ENCODE results near the gene BCL11A. TPM values are rescaled to one million over a fixed set of nuclear protein-coding genes. Genes with fewer than 3 reads are reported as not detected.

The BCL11A gene
- polyA plus RNA-seq, 5 donors = 19.4 to 29.9 (median 29.3) TPM

- no peak for DNase-seq
Observed at GRCh38 chr2:60486551-60486950, 66.9 kb downstream of the BCL11A start.

GRCh38 chr2:60486067-60486466 is 67.4 kb downstream of the BCL11A start:
- no peak for DNase-seq

DNA sequence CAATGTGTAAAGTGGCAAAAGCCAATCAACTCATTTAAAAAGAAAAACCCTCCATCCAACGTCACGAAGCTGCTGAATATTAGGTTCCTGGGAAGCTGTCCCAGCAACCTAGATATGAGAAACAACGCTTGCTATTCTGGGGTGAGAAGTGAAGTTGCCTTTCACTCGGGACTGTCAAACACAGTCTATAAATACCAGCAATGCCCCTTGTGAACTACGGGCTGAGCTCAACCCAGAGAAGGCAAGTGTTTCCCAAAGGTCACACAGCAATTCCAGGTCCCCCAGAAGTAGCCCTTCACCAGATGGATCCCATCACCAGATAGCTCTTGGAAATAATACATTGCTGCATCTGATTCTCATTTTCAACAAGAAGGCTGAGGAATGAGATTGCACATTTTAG is 67.9 kb downstream of the BCL11A start:
- no peak for DNase-seq

DNA sequence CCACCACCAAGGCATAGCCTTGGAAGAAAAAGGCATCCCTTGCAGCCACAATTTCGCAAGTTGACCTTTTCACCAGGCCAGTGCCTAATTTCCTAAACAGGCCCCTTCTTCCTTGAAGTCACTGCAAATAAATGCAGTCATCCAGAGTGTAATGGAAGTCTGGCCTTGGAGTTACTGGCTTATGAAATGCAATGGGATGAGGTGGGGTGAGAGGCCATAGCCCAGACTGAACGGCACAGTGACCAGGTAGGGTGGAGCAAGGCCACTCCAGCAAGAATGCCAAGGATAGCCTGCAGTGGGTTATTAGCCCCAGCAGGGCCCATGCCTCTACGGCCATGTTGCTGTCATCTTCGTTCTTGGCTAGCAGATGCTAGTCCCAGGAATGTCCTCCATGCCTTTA is 68.4 kb downstream of the BCL11A start:
- DNase-seq = no peak

- DNase-seq = no peak
Observed at GRCh38 chr2:60484133-60484645, 69.3 kb downstream of the BCL11A start.

- no peak for DNase-seq
Observed at GRCh38 chr2:60483401-60483800, 70.1 kb downstream of the BCL11A start.

DNA sequence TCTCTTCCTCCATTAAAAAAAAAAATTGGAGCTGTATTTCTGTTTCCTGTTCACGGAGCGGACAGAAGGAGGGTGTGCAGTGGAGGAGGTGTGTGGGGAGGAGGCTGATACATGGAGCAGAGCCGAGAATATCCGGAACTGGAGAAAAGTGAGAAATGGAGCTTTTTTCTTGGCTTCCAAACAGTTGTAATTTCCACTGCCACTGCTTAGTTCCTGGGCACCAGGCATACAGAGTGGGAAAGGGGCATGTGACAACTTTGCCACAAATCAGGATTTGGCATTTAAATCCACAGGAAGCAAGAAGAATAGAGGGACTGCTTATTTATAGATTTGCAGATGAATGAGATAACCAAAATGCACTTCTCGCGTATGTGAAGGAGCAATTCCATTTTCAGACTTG is 71.2 kb downstream of the BCL11A start:
- no peak for DNase-seq

- DNase-seq = no peak
Observed at GRCh38 chr2:60481257-60481656, 72.2 kb downstream of the BCL11A start.

- no peak for DNase-seq
Observed at GRCh38 chr2:60480089-60480773, 73.2 kb downstream of the BCL11A start.

- DNase-seq = no peak
Observed at GRCh38 chr2:60479226-60480088, 74.0 kb downstream of the BCL11A start.

- DNase-seq = no peak
Observed at GRCh38 chr2:60478660-60479059, 74.8 kb downstream of the BCL11A start.

DNA sequence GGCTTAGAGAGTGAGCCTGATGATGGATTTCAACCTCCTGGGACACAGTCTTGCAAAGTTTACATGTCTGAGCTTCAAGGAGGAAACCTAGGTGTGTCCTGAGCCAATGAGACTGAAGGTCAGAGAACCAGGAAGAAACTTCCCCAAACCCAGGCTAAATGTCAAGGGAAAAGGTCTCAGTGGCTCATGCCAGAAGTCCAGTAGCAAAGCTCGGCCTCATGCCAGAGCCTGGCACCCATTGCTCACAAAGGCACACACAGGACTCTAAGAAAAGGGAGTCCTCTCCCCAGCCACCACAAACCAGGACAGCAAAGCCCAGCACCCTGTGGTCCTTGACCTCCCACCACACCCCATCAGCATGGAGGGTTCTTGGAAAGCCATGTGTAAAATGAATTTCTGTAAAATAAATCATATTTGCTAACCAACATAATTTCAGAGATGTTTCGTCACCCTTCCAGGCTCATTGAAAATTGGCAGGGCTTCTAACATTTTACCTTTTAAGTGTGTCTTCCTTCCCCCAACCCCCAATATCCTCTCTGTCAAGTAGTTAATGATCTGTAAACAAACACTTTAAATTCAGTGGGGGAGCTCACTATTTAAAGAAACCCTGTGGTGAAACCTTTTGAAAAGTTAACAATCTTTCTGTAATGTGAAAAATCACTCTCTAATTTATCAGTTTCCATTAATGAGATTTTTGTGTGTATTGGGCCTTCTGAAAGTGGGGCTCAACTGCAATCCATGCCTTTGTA is 77.1 kb downstream of the BCL11A start:
- DNase-seq = no peak

DNA sequence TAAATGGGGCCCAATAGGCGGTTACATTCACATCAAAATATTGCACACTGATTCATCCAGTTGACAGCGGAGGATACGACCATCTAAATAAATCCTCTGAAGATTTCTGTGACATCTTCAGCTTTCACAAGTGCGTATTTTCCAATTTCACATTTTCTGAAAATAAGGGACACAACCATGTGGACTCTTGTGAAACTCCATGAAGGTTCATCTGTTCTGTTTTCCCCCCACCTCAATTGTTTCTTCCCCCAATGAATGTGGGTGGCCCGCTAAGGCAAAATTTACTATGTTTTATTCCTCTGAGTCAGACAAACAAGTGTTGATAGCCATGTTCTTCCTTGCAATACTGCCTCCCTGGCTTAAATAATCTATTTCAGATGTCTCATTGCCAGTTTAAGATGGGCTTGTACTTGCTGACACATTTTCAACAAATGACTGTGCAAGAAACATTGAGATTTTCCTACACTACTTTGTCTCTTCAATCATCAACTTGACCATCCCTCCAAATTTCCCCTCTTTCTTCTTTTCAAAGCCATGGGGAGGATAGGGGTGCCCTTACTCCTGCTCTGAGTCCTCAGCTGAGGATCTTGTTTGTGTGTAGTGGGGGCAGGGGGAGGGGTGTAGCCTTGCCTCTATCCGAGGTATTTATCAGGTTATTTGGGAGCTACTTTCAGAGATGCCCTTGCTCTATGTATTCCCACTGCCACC is 78.2 kb downstream of the BCL11A start:
- no peak for DNase-seq

DNA sequence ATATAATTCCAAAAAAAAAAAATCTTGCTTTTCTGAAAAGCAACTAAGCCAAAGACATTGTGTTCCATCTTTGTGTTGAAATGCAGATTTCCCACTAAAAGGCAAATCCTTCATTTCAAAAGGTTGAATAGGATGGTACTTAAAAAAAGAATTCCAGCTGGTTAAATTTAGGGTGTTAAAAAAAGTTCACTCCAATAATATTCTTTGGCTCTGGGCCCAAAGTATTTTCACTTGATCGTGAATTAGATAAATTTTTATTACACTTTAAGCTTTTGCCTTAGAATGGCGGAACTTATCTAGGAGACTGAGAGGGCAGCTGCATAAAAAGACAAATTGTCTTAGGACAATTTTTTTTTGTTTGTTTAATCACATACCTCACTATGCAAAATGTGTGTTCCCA is 79.2 kb downstream of the BCL11A start:
- no peak for DNase-seq

- DNase-seq = no peak
Observed at GRCh38 chr2:60473546-60473945, 79.9 kb downstream of the BCL11A start.

DNA sequence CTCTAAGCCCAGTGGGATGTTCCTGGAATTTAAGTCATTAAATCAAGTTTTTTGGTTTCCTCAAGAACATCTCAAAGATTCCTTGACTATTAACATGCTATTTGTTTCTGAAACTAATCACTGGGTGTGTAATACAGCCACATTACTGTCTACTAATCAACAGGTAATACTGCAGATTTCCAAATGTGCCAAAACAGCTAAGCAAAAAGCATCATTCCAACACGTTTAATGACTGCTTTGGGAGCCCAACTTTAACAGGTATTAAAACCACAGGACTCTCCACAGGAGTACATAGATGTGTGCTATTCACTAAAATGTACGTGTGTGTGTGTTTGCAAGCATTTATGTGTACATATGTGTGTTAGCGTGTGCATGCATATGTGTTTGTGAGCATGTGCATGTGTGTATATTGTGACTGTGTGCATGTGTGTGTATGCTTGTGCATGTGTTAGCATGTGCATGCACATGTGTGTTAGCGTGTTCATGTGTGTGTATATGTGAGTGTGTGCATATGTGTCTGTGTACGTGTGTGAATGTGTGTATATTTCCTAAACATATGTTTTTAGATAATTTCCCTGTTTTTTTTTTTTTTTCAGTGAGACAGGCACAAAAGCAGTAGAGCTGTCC is 80.7 kb downstream of the BCL11A start:
- no peak for DNase-seq

- DNase-seq = no peak
Observed at GRCh38 chr2:60472041-60472440, 81.4 kb downstream of the BCL11A start.

- DNase-seq = no peak
Observed at GRCh38 chr2:60470340-60470739, 83.1 kb downstream of the BCL11A start.

DNA sequence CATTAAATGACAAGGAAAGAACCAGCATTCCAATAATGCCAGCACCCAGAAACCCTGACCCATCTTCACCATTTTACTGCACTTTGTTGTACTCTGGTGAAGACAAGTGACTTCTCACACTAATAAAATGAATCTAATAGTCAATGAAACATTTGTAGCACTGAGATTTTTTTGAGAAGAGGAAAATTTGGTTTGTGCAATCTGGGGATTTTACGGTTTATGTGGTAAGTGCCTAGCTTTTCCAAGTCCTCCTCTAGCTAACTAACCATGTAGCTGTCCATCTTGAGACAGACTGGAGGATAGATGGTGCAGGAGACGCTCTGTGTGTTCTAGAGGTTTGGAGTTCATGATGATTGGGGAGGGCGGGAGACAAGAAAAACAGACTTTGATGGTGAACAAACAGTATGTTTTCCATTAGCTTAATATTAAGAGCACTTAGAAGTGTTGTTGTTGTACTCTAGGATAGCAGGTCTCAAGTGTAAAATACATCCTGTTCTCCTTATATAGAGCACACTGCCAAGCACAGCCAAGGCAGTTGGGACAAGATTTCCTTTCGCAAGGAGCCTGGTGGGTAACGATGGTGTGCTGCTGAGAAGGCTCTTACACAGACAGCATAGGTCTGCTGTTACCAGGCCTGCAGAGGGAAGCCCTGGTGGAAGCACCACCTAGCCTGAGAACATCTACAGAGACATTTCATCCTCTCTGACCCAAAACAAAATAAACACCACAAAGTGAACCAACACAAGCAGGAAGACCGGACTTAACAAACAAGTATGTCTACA is 83.7 kb downstream of the BCL11A start:
- DNase-seq = no peak

DNA sequence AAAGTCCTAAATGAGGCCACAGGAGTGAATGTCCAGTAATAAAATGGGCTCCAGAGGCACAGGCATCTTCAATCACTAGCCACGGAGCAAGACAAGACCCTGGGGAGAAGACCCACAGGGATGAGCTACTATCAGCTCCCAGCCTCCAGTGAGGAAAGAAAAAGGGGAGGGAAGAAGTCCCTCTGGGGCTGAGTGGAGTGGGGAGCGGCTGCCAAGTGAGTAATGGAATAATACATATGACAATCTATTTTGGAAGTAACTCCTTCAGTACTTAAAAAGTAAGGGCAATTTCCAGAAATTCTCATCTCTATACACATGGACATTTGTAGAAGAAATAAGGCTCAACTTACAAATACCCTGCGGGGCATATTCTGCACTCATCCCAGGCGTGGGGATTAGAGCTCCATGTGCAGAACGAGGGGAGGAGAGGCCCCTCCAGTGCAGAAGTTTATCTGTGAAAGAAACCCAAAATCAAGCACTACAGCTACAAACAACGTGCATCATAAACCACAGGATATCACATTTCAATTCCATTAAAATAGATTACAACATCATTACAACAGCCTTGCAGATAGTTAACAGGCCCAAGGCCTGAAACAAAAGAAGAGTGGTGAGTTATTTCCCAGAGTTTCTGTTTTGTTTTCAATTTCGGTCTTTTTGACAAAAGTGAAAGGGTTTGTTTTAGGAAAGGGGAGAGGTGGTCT is 84.9 kb downstream of the BCL11A start:
- no peak for DNase-seq

All from right lung (tissue), 5 donors.